GM23338 (cell line): ENCODE results near the gene DHDDS. TPM values are rescaled to one million over a fixed set of nuclear protein-coding genes. Genes with fewer than 3 reads are reported as not detected.
A peak's percentile ranks its signal among the peaks of the same experiment; 100 is the strongest.

Experiments
- ATAC-seq: fragments of 200-7000 bp; cut with Tn5 transposase; 3 replicates; pipeline ENCODE4 v1.9.1; 2020
- DNase-seq: peaks from one replicate; pipeline ENCODE4 v3.0.0-alpha.2; 2015; ENCODE audit warnings: low spot score
- H2AFZ ChIP-seq: fragments of 200-600 bp; sonication (generic); 2 replicates; pipeline ENCODE4 v1.8.0; 2016; ENCODE audit warnings: antibody characterized with exemption, mild to moderate bottlenecking, moderate library complexity
- H3F3A ChIP-seq: fragments of 200-600 bp; sonication (generic); replicated peaks from 2 replicates; pipeline ENCODE4 v1.8.0; 2017; ENCODE audit warnings: antibody characterized with exemption, mixed run types, low read depth
- H3K27ac ChIP-seq: fragments of 200-600 bp; sonication (generic); 2 replicates; pipeline ENCODE4 v1.6.1; 2016; ENCODE audit warnings: low read depth
- H3K27me3 ChIP-seq: fragments of 200-600 bp; sonication (generic); 2 replicates; pipeline ENCODE4 v1.8.0; 2016; ENCODE audit warnings: mild to moderate bottlenecking, mixed run types, moderate library complexity; ENCODE audit not compliant: insufficient read depth
- H3K36me3 ChIP-seq: fragments of 200-600 bp; sonication (generic); 2 replicates; pipeline ENCODE4 v1.8.0; 2016; ENCODE audit warnings: mild to moderate bottlenecking; ENCODE audit not compliant: insufficient read depth
- H3K4me1 ChIP-seq: fragments of 200-600 bp; sonication (generic); 2 replicates; pipeline ENCODE4 v1.8.0; 2016; ENCODE audit warnings: mild to moderate bottlenecking, moderate library complexity; ENCODE audit not compliant: insufficient read depth
- H3K4me2 ChIP-seq: fragments of 200-600 bp; sonication (generic); 2 replicates; pipeline ENCODE4 v1.7.1; 2017; ENCODE audit warnings: mixed run types
- H3K4me3 ChIP-seq: fragments of 200-600 bp; sonication (generic); 2 replicates; pipeline ENCODE4 v1.6.1; 2016; ENCODE audit warnings: mixed run types
- H3K79me2 ChIP-seq: fragments of 200-600 bp; sonication (generic); replicated peaks from 2 replicates; pipeline ENCODE4 v1.8.0; 2017; ENCODE audit warnings: mild to moderate bottlenecking; ENCODE audit not compliant: insufficient read depth
- H3K9me2 ChIP-seq: fragments of 200-600 bp; sonication (generic); 2 replicates; pipeline ENCODE4 v1.8.0; 2017; ENCODE audit not compliant: insufficient read depth
- H4K20me1 ChIP-seq: fragments of 200-600 bp; sonication (generic); replicated peaks from 2 replicates; pipeline ENCODE4 v1.8.0; 2017; ENCODE audit warnings: mild to moderate bottlenecking; ENCODE audit not compliant: insufficient read depth
- H3K27ac Mint-ChIP-seq: 2 replicates; pipeline ENCODE4 v1.8.0; 2020; ENCODE audit warnings: inconsistent platforms, mild to moderate bottlenecking, moderate library complexity, mixed read lengths
- H3K27me3 Mint-ChIP-seq: 3 replicates; pipeline ENCODE4 v1.8.0; 2022; ENCODE audit warnings: low read depth, mild to moderate bottlenecking, moderate library complexity, mixed read lengths, inconsistent platforms; ENCODE audit not compliant: insufficient read depth, poor library complexity
- H3K36me3 Mint-ChIP-seq: 3 replicates; pipeline ENCODE4 v1.8.0; 2021; ENCODE audit warnings: low read depth, mild to moderate bottlenecking, inconsistent platforms, moderate library complexity, mixed read lengths
- H3K4me1 Mint-ChIP-seq: 3 replicates; pipeline ENCODE4 v1.8.0; 2020; ENCODE audit warnings: mild to moderate bottlenecking, inconsistent platforms, mixed read lengths
- H3K4me3 Mint-ChIP-seq: 3 replicates; pipeline ENCODE4 v1.8.0; 2021; ENCODE audit warnings: moderate library complexity, mild to moderate bottlenecking, inconsistent platforms, mixed read lengths
- H3K9me3 Mint-ChIP-seq: 3 replicates; pipeline ENCODE4 v1.8.0; 2020; ENCODE audit warnings: moderate library complexity, mild to moderate bottlenecking, inconsistent platforms, mixed read lengths
- CREB1 ChIP-seq: fragments of 250-450 bp; sonication (Bioruptor Pico); IDR thresholded peaks from 2 replicates; pipeline ENCODE4 v1.5.0; 2020; ENCODE audit warnings: low read depth, mild to moderate bottlenecking, moderate library complexity
- EZH2phosphoT487 ChIP-seq: fragments of 200-600 bp; sonication (generic); IDR thresholded peaks from one replicate; pipeline ENCODE4 v1.8.1; 2018; ENCODE audit warnings: antibody characterized with exemption; ENCODE audit not compliant: unreplicated experiment
- JUNB ChIP-seq: IDR thresholded peaks from one replicate; pipeline ENCODE4 v1.6.1; 2016; ENCODE audit warnings: antibody characterized with exemption; ENCODE audit not compliant: unreplicated experiment
- POLR2AphosphoS5 ChIP-seq: IDR thresholded peaks from 2 replicates; pipeline ENCODE4 v1.6.1; 2016; ENCODE audit warnings: antibody characterized with exemption, low read depth
- ZNF462 ChIP-seq: fragments of 250-450 bp; sonication (Bioruptor Pico); IDR thresholded peaks from 2 replicates; pipeline ENCODE4 v1.5.0; 2020; ENCODE audit warnings: mild to moderate bottlenecking, moderate library complexity
- polyA plus RNA-seq: library from polyadenylated mRNA; unstranded; fragments of >200 nt; fragmentation: Nextera tagmentation; extraction: Ambion mirVana; gene quantifications from 2 replicates; pipeline ENCODE4 v1.2.1, GENCODE V29; 2016
- total RNA-seq: library from RNA; depleted of rRNA; stranded (reverse); fragments of >200 nt; shearing (Covaris generic); gene quantifications from 2 replicates; pipeline ENCODE4 v1.2.3, GENCODE V29; 2014
- TF ChIP-seq, protein P1 (sequence below): IDR thresholded peaks from 2 replicates; pipeline ENCODE4 v1.6.1; 2016; ENCODE audit warnings: antibody characterized with exemption

The DHDDS gene
- total and polyA plus RNA-seq, 2 experiments from 2014 or later, result 32.6 to 49.5 TPM

DNA sequence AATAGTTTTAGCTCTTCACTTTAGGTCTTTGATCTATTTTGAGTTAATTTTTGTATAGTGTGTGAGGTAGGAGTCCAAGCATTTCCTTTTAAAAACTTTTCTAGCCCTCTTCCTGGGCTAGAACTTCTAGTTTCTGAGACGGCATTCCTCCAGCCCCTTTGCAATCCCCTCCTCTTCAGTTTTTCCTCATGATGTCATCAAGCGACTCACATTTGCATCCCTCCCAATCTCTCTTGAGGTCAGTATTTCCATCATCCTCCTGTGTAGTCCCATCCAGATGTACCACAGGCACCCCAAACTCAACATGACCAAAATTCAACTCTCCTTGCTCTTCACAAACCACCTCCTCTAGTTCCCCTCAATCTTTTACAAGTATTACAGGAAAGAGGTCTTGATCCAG, 50.8 kb downstream of the DHDDS start:
- Mint-ChIP-seq H3K9me3 (no peaks in the 10 kb centered on the region), H3K4me1 (peaks cover 3% of the 10 kb centered on the region; the same call in 1 of the 3 replicates), H3K27me3 (peaks cover 7% of the 10 kb centered on the region), H3K27ac (peak overlapping the region; percentile 4; the same call in 1 of the 2 replicates), H3K36me3 (peaks cover 11% of the 10 kb centered on the region; the same call in 2 of the 3 replicates), H3K4me3 (no peak overlapping the region)
- no peak overlapping the region for H3K4me2 ChIP-seq
- TF ChIP-seq POLR2AphosphoS5 (no peak), JUNB (no peak), ZNF462 (no peak), CREB1 (no peak), EZH2phosphoT487 (no peak)
- TF ChIP-seq, protein P1, sequence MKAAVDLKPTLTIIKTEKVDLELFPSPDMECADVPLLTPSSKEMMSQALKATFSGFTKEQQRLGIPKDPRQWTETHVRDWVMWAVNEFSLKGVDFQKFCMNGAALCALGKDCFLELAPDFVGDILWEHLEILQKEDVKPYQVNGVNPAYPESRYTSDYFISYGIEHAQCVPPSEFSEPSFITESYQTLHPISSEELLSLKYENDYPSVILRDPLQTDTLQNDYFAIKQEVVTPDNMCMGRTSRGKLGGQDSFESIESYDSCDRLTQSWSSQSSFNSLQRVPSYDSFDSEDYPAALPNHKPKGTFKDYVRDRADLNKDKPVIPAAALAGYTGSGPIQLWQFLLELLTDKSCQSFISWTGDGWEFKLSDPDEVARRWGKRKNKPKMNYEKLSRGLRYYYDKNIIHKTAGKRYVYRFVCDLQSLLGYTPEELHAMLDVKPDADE, result no peak
- H3K36me3 ChIP-seq, result peaks cover 7% of the 10 kb centered on the region; the same call in 1 of the 2 replicates
- 0 out of 2 replicates have a peak, but pooled peaks cover 6% of the 10 kb centered on the region for H3F3A ChIP-seq
- H3K4me3 ChIP-seq, result no peak overlapping the region
- H2AFZ ChIP-seq, result no peak overlapping the region
- no peaks in the 10 kb centered on the region for H3K9me2 ChIP-seq
- no peaks in the 10 kb centered on the region; the same call in 1 of the 2 replicates for H4K20me1 ChIP-seq
- H3K27me3 ChIP-seq, result no peaks in the 10 kb centered on the region
- no peaks in the 10 kb centered on the region for H3K4me1 ChIP-seq
- no peaks in the 10 kb centered on the region for H3K79me2 ChIP-seq
- H3K27ac ChIP-seq, result no peak overlapping the region
- DNase-seq (no peak), ATAC-seq (no peak)
